CD4-positive, alpha-beta T cell treated with Interleukin-4 for 4 hours (primary cell): ENCODE results near the gene ILDR2.
"Not testable (repeated sequence)": the region's sequence is repeated elsewhere in the genome, so short reads cannot be mapped to it uniquely, and the experiment has no call there.

ENCODE experiments used
- DNase-seq: peaks from one replicate; pipeline ENCODE4 v3.0.0-alpha.2; 2020

ILDR2 gene

GRCh38 chr1:166882893-166883292, 92.4 kb downstream of the ILDR2 start:
- no peak for DNase-seq

- not testable (repeated sequence) for DNase-seq
Measured at GRCh38 chr1:166878173-166878917, 97.0 kb downstream of the ILDR2 start.

- no peak for DNase-seq
Measured at GRCh38 chr1:166876540-166876838, 98.9 kb downstream of the ILDR2 start.

GRCh38 chr1:166875734-166876539, 99.4 kb downstream of the ILDR2 start, which contains the start of gene TADA1:
TADA1 (minus strand) TSS chr1:166876264; CDS start chr1:166876233, 31 bp downstream.
- peak; percentile 98 for DNase-seq

DNA sequence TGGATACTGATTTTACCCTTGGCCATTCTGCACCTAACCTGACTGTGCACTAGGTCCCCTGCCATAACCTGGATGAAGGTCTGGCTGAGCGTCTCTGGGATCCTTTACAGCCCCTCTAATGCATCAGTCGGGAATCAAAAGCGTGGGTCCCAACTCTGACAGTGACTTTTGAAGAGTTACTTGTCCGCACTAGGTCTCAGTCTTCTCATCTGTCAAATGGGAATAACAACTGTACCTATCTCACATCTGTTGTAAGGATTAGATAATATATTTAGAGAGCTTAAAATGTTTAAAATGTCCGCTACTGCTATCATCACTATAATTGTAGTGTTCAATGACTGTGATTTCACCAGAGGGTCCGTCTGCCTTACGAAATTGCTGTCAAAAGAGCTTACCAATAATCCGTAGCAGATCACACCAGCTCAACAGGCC, 100.0 kb downstream of the ILDR2 start:
- DNase-seq = no peak

DNA sequence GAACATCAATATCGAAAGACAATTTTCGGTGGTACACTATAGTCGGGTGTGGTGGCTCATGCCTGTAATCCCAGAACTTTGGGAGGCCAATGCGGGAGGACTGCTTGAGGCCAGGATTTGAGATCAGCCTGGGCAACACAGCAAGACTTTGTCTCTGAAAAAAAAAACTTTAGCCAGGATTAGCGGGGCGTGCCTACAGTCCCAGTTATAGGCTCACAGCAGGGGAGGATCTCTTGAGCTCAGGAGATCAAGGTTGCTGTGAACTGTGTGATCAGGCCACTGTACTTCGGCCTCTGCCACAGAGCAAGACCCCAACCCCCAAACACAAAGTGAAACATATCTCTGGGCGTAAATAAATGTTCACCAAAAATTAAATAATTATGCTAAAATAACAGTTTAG, 100.9 kb downstream of the ILDR2 start:
- no peak for DNase-seq

- DNase-seq = no peak
Measured at GRCh38 chr1:166870584-166870983, 104.8 kb downstream of the ILDR2 start.

DNA sequence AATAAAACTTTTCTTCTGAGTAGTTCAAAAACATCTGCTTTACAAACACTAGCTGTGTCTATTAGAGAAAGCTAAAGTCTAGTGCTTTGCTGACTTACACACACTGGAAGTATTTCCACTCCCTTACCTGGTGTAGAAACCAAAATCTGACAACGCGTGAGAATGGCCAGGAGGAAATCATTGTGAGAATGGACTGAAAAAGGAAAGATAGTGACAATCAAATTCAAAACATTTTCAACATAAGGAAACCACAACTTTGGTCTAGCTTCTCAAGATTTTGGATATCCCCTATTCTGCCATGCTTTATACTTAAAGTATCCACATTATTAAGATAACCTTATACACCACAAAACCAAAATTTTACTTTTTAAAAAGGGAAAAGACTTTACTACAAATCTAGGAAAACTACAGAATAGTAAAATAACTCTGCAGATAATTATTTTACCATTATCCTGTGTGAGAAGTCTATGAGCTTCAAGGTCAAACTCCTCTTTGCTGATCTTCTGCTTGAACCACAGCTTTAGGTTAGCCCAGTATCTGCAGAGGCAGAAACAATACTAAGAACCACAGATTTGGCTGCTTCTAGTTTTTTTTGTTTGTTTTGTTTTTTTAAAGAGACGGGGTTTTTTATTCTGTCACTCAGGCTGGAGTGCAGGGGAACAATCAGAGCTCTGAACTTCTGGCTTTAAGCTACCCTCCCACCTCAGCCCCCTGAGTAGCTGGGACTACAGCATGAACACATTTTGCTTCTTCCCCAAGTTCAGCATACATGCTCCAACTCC, 105.8 kb downstream of the ILDR2 start:
- no peak for DNase-seq

- no peak for DNase-seq
Measured at GRCh38 chr1:166868639-166869038, 106.7 kb downstream of the ILDR2 start.

DNA sequence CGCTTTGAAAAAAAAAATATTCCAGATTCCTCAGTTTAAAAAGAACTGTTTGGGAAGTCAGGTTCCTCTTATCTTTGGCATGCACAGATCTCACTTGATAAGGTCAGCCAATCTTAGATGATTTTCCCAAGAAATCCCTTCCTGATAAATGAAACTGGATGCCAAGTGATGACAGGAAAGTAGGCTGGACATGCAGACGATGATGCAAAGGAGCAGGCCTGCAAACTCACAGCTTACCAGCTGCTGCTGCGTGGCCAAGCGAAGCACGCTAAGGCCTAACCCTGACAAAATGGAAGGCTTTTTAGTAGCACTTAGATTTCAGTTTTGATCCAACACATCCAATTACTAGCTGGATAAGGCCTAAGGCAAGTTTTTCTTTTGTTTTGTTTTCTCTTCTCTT, 109.4 kb downstream of the ILDR2 start:
- no peak for DNase-seq

GRCh38 chr1:166859597-166859996, 115.7 kb downstream of the ILDR2 start:
- DNase-seq = no peak

DNA sequence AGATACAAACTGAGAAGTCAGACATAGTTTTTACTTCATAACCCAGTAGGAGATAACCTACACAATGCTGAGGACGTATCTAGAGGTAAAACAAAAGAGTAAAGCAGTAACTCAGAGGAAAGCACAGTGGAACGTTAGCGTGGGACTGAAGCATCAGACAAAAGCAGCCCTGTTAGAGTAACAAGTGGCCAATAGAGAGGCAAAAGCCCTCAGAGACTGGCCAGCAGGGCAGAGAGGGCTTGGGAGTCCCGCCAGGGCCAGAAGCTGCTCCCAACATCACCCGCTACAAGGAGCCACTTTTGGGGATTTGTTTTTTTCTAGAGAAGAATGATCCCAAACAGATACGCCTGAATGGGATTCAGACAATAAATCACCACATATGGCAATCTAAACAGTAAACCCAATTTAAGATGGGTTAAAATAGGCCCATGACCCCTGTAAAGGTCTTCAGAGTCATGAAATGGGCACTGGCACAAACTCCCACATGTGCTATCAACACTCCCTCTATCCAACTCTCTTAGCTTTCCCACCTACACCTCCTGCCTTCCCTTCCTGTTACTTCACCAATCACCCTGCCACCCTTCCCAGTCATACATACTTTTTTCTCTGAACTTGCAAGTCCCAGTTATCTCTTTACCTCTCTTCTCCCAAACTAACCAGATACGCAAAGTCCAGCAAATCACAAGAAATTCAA, 116.5 kb downstream of the ILDR2 start:
- DNase-seq = no peak
